RCC 7860 (cell line): ENCODE measurements around the gene NT5C1A.

Experiments
- DNase-seq: peaks from one replicate; pipeline ENCODE4 v3.0.0-alpha.2; 2015; ENCODE audit warnings: low spot score
- FAIRE-seq: peaks from 2 replicates; lab custom pipeline; 2012; peaks lifted over from hg19 to GRCh38; lab: Jason Lieb, UNC

The NT5C1A gene

GRCh38 chr1:39613250-39613649 lies 58.7 kb downstream of the NT5C1A start:
- DNase-seq (no peak), FAIRE-seq (no peak)

- FAIRE-seq (no peak), DNase-seq (peak; percentile 20)
Observed at GRCh38 chr1:39609618-39610331, 62.1 kb downstream of the NT5C1A start.
